ENCODE data around the gene UBE2H.
A peak's percentile ranks its signal among the peaks of the same experiment; 100 is the strongest.

UBE2H gene

DNA sequence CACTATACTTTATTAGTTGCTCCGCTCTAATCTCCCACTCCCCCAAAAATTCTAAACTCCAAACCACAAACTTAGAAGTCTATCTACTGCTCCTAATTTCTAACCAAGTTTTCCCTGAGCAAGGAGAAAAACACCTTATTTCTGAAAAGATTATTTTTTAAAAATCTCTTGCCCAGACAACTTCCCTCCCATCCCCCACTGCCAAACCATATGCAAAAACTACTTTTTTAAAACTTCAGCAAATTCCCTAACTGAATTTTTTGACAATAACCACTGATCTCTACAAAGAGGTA, 1.9 kb downstream of the UBE2H start:
- ChIA-PET POLR2A (interaction anchor here (1.2 kb wide), 1 partner anchor 8 kb away, joined by 7 read pairs; no protein-coding TSS in a partner anchor), CTCF (interaction anchor here (1.1 to 3.5 kb wide), 3 partner anchors 20 to 59 kb away, joined by 3 to 21 read pairs (median 3); no protein-coding TSS in a partner anchor)
- TF ChIP-seq CTCF (IDR thresholded peaks at IDR 0.05; ENCODE audit: control extremely low read depth, extremely low read depth, low read depth, missing control alignments) = no peak
- no peak for DNase-seq (ENCODE audit: extremely low spot score)

DNA sequence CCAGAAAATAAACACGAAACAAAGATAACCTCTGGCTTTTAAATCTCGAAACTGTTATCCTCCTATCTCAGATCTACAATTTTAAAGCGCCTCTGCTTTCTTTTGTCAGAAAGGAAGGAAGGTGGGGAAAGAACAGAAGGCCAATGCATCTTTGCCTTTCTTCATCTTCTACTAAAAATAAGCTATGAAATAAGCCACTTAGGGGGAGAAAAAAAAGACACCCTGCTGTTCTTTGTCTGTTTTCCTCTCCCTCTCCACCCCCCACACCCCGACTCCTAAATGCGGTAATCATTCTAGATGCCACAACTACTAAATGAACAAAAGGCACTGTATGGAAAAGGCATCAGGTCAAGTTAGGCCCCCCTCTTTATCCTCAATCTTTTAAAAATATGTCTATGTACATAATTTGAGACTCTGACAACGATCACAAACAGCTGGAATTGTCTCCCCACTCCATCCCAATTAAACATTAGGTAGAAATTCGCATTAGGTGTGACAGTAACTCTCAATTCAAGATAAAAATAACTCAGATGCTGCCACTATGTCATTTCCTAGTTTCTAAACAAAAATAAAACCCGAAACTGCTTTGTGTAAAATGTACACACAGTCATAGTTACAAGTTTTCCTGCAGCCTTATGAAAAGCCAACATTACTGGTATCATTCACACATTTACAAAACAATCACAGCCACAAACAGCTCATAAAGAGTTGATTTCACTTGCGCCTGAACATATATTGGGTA, 2.4 kb downstream of the UBE2H start:
- peak; percentile 53 for DNase-seq (ENCODE audit: extremely low spot score)
- no peak for TF ChIP-seq CTCF (IDR thresholded peaks at IDR 0.05; ENCODE audit: control extremely low read depth, extremely low read depth, low read depth, missing control alignments)
- CTCF ChIA-PET = interaction anchor here (3.5 kb wide), 1 partner anchor 60 kb away, joined by 21 read pairs; no protein-coding TSS in a partner anchor
- POLR2A ChIA-PET = interaction anchor here (1.2 kb wide), 1 partner anchor 8 kb away, joined by 7 read pairs; no protein-coding TSS in a partner anchor

DNA sequence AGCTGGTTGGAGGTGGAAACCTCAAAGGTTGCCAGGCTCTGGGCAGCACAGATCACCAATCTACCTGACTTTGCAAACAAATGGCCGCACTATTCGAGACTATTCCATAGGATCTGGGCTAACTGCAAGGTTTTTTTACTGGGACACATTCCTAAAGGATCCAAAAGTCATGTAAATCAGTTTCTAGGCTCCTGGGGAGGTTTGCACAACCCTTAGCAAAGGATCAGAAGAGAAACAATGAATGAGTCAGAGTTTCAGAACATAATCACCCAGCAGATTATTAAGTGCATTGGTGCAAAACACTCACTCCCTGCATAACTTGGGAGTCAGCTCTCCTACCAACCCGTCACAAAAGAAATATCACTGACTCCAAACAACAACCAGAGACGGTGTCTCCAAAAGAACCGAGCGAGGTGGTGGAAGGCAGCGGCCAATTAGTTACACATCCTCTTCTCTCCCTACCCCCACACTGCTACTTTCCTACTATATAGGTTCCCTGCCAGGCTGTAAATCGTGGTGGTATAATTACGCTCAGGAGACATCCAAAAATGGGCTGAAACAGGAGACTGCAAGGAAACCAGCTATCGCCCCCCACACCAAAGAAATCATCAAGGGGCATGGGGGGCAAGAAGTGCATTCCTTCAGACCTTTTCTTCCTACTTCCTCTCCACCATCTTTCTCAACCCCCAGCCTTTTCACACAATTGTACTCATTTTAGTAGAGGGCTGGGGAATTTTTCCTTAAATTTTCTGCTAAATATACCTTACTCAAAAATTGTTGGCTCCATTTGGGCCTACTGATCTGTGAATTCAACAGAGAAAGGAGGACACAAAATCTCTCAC, 3.2 kb downstream of the UBE2H start:
- DNase-seq (ENCODE audit: extremely low spot score) = no peak
- no peak for TF ChIP-seq CTCF (IDR thresholded peaks at IDR 0.05; ENCODE audit: control extremely low read depth, extremely low read depth, low read depth, missing control alignments)
- CTCF ChIA-PET = interaction anchor here (0.7 to 3.5 kb wide), 7 partner anchors 10 to 120 kb away, joined by 3 to 21 read pairs (median 4); no protein-coding TSS in a partner anchor
- POLR2A ChIA-PET = no interaction called here

- no peak for TF ChIP-seq CTCF (IDR thresholded peaks at IDR 0.05; ENCODE audit: control extremely low read depth, extremely low read depth, low read depth, missing control alignments)
- DNase-seq (ENCODE audit: extremely low spot score) = peak; percentile 80
- ChIA-PET POLR2A (no interaction called here), CTCF (interaction anchor here (0.7 to 1.7 kb wide), 7 partner anchors 10 to 119 kb away, joined by 3 to 7 read pairs (median 4); no protein-coding TSS in a partner anchor)
These were observed 3.9 kb downstream of the UBE2H start for GRCh38 chr7:129948877-129949291.

DNA sequence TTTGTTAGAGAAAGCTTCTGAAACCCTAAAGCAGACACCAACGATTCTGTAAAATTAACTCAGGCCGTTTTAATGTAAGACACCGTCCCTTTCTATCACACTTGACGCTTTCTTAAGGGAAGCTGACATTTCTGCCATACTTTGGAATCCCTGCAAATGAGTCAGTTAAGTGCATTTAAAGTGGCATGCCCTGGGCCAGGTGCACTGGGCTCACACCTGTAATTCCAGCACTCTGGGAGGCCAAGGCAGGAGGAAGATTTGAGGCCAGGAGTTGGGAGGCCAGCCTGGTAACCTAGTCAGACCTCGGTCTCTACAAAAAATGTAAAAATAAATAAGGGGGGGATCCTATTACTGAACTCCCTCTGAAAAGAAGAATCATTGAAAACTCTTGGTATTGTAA, 4.4 kb downstream of the UBE2H start:
- ChIA-PET CTCF (interaction anchor here (0.9 to 1.7 kb wide), 7 partner anchors 9 to 118 kb away, joined by 3 to 7 read pairs (median 4); no protein-coding TSS in a partner anchor), POLR2A (no interaction called here)
- no peak for DNase-seq (ENCODE audit: extremely low spot score)
- no peak for TF ChIP-seq CTCF (IDR thresholded peaks at IDR 0.05; ENCODE audit: control extremely low read depth, extremely low read depth, low read depth, missing control alignments)

- TF ChIP-seq CTCF (IDR thresholded peaks at IDR 0.05; ENCODE audit: control extremely low read depth, extremely low read depth, low read depth, missing control alignments) = no peak
- CTCF ChIA-PET = interaction anchor here (1.5 to 1.6 kb wide), 2 partner anchors 64 to 117 kb away, joined by 4 to 6 read pairs; no protein-coding TSS in a partner anchor
- DNase-seq (ENCODE audit: extremely low spot score) = no peak
- POLR2A ChIA-PET = interaction anchor here (0.5 kb wide), 1 partner anchor 21 kb away, joined by 4 read pairs; no protein-coding TSS in a partner anchor
These were observed 5.1 kb downstream of the UBE2H start for GRCh38 chr7:129947701-129948100.

All from GM10248 (cell line).